Activated CD8-positive, alpha-beta memory T cell treated with anti-CD3 and anti-CD28 coated beads for 1 hour (primary cell): ENCODE measurements around the gene FTCD.
"Not testable (repeated sequence)": the region's sequence is repeated elsewhere in the genome, so short reads cannot be mapped to it uniquely, and the experiment has no call there.

ENCODE experiments used
- DNase-seq, 2 donors: peaks; one replicate each; pipeline ENCODE4 v3.0.0-alpha.2; 2020; ENCODE audit warnings: low read depth in 1 of 2; ENCODE audit errors: extremely low read depth in 1 of 2

Gene FTCD

GRCh38 chr21:46188226-46189212, 33.1 kb upstream of the FTCD start:
- DNase-seq, result no peak

DNA sequence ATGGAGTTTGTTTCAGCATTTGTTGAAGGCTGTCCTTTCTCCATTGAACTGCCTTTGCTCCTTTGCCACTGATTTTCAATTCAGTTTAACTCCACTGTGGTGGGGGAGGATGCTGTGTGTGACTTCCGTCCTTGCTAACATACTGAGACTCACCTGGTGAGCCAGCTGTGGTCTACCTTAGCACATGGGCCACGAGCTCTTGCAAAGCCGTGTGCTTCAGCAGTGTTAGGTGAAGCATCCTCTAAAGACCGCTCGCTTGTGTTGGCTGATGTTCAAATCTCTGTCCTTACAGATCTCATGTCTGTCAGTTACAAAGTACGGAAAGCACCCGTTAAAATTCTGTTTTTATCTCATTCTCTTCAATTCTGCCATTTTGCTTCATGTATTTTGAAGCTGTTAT, 32.4 kb upstream of the FTCD start:
- DNase-seq, result no peak

GRCh38 chr21:46187261-46187660, 31.9 kb upstream of the FTCD start:
- no peak for DNase-seq

- DNase-seq, result no peak
Observed at GRCh38 chr21:46185716-46186115, 30.3 kb upstream of the FTCD start.

- DNase-seq, result peak; percentile 46 to 57
Observed at GRCh38 chr21:46184625-46185555, 29.5 kb upstream of the FTCD start.

GRCh38 chr21:46183910-46184624, 28.7 kb upstream of the FTCD start, which contains the start of gene SPATC1L:
Gene SPATC1L, minus strand, starts transcription at chr21:46184459. Its CDS starts 1,643 bp downstream, at chr21:46182816.
- DNase-seq, result peak in 1 of 2 donors; percentile 28

GRCh38 chr21:46183337-46183909, 28.0 kb upstream of the FTCD start:
- not testable (repeated sequence) for DNase-seq

DNA sequence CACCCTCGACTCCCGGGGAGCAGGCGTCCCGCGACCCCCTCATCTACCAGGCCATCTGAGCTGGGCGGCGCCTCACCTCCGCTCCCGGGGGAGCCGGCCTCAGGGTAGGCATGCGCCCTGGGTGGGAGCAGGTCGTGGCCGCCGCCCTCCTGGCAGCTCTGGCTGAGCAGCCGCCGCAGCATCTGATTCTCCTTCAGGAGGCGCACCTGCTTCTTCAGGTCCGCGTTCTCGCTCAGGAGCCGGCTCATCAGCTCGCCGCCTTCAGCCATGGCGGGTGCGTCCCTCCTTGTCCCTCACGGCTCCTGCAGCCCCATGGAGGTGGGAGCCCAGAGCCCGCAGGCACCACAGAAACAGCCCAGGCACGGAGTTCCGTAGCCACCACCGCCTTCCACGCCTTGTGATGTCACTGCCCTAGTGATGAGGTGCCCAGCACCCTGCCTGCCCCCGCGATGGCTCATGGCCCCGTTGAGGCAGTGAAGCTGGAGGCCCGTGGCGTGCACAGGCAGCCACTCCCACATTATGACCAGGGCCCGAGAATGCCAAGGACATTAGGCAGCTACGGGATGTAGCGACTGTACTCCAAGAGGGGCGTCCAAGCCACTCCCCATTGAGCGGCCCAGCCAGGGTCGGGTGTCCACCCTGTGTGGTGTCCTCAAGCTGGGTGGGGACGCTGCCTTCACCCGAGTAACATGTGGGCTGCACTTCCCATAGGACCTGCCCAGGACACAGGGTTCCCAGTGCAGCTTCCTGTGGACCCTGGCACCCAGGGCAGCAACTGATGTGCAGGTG, 27.4 kb upstream of the FTCD start:
- DNase-seq, result no peak

GRCh38 chr21:46181953-46182547, 26.7 kb upstream of the FTCD start:
- DNase-seq, result no peak

GRCh38 chr21:46181436-46181835, 26.1 kb upstream of the FTCD start:
- no peak for DNase-seq

- DNase-seq, result no peak
Observed at GRCh38 chr21:46180778-46181391, 25.5 kb upstream of the FTCD start.

- DNase-seq, result no peak
Observed at GRCh38 chr21:46180079-46180722, 24.8 kb upstream of the FTCD start.

DNA sequence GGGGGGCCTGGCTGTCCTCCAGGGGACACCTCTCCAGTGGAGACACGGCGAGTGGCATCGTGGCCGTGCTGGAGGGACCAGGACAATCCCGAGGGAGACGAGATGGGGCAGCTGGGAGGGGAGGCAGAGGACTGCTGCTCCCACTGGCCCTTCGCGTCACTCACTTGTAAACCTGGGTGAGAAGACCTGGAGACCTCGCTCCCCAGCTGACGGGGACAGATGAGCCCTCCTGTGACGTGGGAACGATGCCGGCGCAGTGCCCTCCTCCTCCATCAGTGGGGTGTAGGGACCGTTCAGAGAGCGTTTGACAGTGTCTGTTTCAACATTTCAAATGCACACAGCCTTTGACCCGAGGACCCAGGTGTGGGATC, 24.3 kb upstream of the FTCD start:
- no peak for DNase-seq

DNA sequence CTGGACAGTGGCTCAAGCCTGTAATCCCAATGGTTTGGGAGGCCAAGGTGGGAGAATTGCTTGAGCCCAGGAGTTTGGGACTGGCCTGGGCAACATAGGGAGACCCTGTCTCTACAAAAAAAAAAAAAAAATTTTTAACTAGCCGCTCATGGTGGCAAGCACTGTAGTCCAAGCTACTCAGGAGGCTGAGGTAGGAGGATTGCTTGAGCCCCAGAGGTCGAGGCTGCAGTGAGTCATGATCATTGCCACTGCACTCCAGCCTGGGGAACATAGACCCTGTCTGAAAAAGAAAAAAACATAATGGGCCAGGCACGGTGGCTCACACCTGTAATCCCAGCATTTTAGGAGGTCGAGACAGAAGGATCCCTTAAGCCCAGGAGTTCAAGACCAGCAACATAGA, 23.6 kb upstream of the FTCD start:
- no peak for DNase-seq

GRCh38 chr21:46176443-46177129, 21.2 kb upstream of the FTCD start:
- DNase-seq, result not testable (repeated sequence)

DNA sequence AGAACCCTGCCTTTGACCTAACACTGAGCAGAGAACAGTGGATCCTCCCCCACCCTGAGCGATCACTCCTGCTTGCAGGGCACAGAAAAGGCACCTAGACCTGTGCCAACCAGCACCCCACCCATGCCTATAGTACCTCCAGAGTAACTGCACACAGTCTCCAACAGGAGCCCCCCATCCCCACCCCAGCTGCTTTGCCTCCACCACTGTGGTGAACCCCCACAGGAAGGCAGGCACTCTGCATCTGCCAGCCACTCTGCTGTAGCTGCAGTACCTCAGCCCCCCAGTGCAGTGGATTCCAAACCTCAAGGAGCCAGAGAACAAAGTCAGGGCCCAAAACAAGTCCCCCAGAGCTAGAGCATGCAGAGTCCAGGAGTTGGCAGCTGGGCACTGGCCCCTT, 18.2 kb upstream of the FTCD start:
- no peak for DNase-seq

DNA sequence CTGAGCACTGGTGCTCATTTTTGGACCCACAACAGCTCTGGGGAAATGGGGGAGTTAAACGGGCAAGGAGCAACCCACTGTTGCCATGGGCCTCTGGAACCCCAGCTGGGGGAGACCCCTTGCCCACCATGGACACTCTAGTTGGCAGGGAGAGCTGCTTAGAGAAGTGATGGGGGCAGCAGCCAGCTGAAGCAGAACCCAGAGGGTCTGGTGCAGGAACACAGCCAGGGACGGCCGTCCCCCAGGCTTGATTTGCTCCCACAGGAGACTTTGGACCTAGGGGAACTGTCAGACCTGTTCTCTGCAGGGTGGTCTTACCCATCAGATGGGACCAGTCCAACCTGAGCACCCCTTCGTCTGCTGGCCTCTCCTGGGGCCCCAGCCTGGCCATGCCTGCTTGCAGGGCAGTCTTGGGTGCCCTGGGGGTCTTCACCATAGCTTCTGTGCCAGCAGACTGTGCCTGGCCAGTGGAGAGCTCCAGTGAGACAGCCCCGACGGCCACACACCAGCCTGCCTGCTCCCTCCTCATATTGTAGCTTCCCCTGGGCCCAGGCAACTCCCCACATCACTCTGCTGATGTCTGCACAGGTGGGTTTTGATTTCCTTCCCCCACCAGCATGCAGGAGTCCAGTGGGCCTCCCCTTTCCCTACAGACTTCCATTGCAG, 17.6 kb upstream of the FTCD start:
- no peak for DNase-seq
